HT1080 (cell line): ENCODE data around the gene KLRC2. TPM values are rescaled to one million over a fixed set of nuclear protein-coding genes. Genes with fewer than 3 reads are reported as not detected.
"Not testable (repeated sequence)": the region's sequence is repeated elsewhere in the genome, so short reads cannot be mapped to it uniquely, and the experiment has no call there.

ENCODE experiments used
- DNase-seq: peaks from one replicate; pipeline ENCODE4 v3.0.0-alpha.2; 2015; ENCODE audit warnings: low read depth
- polyA plus RNA-seq, 2 experiments: library from polyadenylated mRNA; depleted of rRNA; stranded (reverse); fragments of >200 nt; gene quantifications; 2 replicates each; pipeline ENCODE4 v1.2.3, GENCODE V29; 2015
- total RNA-seq: library from RNA; depleted of rRNA; stranded (reverse); fragments of >200 nt; shearing (Covaris generic); gene quantifications from 2 replicates; pipeline ENCODE4 v1.2.3, GENCODE V29; 2014; rRNA removed

The KLRC2 gene
- not detected in 2 replicates for total RNA-seq
- 0.47 and 0.57 TPM in 2 replicates for polyA plus RNA-seq (2015; cell fraction: cytosol; rRNA removed)
- polyA plus RNA-seq (2015; cell fraction: nucleus; rRNA removed), result 0.17 and 0.81 TPM in 2 replicates

DNA sequence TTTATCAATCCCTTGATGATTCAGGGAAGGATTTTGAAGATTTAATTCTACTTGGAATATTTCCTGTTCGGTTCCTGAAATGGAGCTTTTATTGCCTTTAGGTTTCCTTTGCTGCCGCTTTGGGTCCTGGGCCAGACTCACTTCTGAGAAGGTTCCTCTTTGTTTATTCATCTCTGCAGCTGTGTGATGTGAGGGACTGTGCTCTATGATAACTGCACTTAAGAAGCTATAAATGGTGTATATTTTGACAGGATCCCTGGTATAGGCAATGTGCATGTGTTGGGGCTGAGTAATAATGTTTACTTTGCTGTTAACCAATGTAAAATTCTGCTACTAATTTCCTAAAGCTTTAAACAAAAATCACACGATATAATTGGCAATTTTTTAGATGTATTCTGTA lies at the start of gene KLRC2:
TSS of gene KLRC2 (minus strand) at position 195 of the 400 bp plus-strand sequence. CDS start at position 171, 24 bp downstream.
- peak; percentile 82 for DNase-seq

DNA sequence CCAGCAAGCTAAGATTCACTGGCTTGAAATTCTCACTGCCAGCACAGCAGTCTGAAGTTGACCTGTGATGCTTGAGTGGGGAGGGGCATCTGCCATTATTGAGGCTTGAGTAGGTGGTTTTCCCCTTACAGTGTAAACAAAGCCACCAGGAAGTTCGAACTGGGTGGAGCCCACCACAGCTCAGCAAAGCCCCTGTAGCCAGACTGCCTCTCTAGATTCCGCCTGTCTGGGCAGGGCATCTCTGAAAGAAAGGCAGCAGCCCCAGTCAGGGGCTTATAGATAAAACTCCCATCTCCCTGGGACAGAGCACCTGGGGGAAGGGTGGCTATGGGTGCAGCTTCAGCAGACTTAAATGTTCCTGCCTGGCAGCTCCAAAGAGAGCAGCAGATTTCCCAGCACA lies 46.1 kb upstream of the KLRC2 start:
- not testable (repeated sequence) for DNase-seq

DNA sequence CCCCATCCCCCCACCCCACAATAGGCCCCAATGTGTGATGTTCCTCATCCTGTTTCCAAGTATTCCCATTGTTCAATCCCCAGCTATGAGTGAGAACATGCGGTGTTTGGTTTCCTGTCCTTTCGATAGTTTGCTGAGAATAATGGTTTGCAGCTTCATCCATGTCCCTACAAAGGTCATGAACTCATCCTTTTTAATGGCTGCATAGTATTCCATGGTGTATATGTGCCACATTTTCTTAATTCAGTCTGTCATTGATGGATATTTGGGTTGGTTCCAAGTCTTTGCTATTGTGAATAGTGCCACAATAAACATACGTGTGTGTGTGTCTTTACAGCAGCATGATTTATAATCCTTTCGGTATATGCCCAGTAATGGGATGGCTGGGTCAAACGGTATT lies 37.0 kb upstream of the KLRC2 start:
- not testable (repeated sequence) for DNase-seq

DNA sequence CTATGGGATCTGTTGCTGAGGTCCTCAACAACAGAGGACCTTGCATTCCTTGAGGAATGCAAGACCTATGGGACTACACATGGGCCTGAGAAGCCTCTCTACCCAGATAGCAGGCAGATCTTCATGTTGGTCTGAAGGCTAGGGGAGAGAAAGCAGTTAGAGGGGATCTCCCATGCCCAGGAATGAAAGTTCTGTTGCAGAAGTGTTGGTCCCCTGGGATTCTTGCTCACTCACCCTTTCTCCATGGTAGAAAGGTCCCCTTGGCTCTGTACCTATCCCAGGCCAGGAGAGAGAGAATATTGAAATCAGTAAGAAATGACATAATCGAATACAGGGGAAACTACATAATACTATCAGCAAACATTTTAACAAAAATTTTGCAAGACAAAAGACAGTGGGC lies 33.9 kb upstream of the KLRC2 start:
- no peak for DNase-seq

DNA sequence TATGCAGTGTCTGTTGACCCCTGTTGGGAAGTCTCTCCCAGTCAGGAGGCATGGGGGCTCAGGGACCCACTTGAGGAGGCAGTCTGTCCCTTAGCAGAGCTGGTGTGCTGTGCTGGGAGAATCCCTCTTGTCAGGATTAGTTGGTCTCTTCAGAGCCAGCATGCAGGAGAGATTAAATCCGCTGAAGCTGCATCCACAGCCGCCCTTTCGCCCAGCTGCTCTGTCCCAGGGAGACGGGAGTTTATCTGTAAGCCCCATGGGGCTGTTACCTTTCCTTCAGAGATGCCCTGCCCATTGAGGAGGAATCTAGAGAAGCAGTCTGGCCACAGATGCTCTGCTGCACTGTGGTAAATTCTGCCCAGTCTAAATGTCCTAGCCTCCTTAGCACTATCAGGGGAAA lies 30.5 kb upstream of the KLRC2 start:
- DNase-seq, result no peak

DNA sequence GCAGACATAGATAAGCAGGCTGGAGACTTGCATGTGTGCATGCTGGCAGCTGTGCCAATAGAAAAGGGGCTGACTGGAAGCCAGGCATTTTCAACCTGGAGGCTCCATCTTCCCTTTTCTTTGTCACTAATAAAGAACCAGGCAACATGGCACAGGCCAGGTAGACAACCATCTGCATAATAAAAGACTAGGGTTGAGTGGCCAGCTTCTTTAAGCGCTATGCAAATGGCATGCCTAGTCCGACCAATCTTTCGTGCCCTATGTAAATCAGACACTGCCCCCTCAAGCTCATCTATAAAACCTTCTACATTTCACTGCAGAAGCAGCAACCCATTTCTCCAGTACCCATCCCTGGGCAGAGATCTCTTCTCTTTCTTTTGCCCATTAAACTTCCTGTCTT lies 21.9 kb upstream of the KLRC2 start:
- no peak for DNase-seq

DNA sequence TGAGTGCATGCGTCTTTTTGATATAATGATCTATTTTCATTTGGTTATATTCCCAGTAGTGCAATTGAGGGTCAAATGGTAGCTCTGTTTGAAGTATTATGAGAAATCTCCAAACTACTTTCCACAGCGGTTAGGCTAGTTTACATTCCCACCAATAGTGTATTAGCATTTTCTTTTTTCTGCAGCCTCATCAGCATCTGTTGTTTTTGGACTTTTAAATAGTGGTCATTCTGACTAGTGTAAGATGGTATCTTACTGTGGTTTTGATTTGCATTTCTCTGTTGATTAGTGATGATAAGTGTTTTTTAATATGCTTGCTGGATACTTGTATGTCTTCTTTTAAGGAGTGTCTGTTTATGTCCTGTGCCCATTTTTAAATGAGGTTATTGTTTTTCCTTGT lies 21.0 kb upstream of the KLRC2 start:
- no peak for DNase-seq

DNA sequence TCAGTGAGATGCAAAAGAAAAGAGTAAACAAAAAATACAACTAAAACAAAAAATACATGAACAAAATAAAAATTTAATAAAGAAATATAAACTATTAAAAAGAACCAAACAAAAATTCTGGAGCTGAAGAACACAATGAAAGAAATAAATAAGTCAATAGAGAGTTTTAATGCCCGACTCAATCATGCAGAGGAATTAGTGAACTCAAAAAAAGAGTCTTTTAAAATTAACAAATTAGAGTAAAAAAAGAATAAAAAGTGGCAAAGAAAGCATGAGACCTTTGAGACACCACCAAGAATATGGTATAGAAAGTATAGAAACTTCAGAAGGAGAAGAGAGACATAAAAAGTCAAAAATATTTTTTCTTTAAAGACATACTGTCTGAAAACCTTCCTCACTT lies 20.0 kb upstream of the KLRC2 start:
- DNase-seq, result no peak

DNA sequence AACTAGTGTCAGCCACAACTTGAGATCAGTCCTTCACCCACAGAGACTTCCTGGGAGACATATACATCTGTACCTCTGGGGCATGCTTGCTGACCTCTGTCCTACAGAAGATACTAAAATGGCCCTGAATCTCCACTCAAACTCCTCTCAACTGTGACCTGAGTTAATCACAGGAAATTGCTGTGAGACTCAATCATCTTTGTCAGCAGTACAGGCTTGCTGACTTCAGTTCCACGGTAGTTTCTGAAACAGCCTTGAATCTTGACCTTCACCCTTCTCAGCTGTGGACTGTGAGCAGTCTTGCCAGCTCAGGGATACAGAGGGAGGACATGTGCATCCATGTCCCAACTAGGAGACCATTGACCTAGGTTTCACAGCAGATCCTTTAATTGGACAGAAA lies 18.7 kb upstream of the KLRC2 start:
- peak; percentile 6 for DNase-seq

DNA sequence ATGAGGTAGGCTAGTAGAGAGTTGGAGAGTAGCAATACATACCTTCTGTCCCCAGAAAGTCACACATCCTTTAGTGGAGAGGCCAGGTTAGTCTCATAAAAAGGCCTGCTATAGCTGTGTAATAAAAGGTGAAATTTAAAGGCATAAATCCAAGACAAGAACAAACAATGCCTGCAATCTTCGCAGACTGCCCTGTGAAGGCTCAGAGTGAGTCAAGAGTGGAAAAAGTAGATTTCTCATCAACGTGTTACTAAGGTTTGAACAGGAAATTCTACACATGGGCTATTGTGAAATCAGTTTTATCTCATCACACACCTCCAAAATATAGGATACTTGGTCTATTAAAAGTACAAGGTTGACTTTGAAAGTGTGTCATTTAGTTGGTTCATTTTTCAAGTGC lies 17.3 kb upstream of the KLRC2 start, which contains the start of gene KLRC1:
TSS of gene KLRC1 (minus strand) at position 222 of the 400 bp plus-strand sequence. CDS start 2,221 bp downstream, outside the sequence.
- DNase-seq, result peak; percentile 45

DNA sequence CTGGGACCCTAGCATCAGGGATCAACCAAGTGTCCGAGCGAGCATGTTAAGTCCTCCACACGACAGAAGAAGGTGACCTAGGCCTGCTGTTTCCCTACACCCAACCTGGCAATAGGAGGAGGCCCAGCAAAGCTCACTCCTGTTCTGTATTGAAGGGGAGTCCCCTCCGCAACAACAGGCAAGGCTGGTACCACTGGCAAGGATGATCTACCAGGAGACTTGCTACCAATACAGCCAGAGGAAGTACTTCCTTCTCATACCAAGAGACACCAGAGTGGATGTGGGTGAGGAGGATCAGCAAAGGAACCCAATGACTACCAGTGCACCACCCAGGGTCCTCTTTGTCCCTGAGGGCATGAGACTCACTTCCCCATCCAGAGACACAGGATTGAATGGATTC lies 12.4 kb upstream of the KLRC2 start:
- DNase-seq, result no peak

DNA sequence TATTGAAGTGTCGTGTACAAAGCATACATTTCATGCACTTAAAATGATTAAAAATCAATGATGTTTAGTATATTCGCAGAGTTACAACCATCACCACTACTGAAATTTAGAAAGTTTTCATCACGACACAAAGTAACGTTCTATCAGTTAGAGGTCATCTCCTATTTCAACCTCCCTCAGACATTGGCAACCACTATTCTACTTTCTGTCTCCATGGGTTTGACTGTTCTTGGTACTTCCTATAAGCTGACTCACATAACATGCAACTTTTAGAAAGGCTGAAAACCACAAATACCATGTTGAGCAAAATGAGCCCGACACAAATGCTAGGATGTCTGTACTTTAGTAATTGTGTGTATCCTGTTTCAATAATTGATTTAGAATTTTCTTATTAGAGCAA lies 10.2 kb upstream of the KLRC2 start:
- peak; percentile 41 for DNase-seq

DNA sequence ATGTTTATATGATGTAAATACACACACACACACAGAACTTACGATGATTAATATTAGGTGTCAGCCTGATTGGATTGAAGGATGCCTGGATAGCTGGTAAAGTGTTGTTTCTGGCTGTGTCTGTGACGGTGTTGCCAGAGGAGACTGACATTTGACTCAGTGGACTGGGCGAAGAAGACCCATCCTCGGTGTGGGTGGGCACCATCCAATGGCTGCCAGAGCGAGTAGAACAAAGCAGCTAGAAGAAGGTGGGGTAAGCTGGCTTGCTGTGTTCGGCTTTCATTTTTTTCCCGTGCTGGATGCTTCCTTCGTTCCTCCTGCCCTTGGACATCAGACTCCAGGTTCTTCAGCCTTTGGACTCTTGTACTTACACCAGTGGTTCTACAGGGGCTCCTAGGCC lies 5.3 kb upstream of the KLRC2 start:
- DNase-seq, result not testable (repeated sequence)

DNA sequence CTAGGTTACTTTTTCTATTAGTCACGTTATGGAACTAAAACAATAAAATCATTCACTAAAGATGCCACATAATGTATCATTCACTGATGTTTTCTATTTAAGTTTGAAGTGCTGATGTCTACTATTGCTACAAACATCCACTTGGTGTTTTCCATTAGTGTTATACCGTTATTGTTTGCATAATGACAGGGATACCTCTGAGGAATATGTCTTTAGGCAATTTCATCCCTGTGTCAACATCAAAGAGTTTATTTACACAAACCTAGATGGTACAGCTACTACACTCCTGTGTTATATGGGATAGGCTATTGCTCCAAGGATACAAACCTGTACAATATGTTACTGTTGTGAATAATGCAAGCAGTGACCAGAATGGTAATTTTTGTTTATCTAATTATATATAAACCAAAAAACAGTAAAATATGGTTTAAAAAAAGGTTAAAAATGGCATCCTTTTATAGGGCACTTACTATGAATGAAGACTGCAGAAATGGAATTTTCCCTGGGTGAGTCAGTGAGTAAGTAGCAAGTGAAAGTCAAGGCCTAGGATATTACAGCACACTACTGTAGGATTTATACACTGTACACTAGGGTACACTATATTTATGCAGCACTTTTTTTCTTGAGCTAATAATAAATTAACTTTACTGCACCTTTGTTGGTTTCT lies 3.9 kb upstream of the KLRC2 start:
- DNase-seq, result peak; percentile 36

DNA sequence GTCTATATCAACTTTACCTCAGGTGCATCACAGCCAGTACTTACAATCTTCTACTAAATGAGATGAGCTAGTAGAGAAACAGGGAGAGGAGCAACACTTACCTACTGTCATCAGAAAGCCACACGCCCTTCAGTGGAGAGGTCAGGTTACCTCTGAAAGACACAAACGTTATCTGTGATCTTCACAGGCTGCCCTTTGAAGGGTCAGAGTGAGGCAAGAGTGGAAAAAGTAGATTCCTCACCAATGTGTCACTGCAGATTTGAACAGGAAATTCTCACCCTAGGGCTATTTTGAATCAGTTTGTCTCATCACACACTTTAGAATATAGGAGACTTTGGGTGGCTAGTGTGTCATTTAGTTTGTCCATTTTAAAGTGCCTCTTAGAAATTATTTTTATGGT lies 1.8 kb upstream of the KLRC2 start:
- not testable (repeated sequence) for DNase-seq

DNA sequence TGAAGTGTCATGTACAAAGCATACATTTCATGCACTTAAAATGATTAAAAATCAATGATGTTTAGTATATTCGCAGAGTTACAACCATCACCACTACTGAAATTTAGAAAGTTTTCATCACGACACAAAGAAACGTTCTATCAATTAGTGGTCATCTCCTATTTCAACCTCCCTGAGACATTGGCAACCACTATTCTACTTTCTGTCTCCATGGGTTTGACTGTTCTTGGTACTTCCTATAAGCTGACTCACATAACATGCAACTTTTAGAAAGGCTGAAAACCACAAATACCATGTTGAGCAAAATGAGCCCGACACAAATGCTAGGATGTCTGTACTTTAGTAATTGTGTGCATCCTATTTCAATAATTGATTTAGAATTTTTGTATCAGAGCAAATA lies 5.2 kb downstream of the KLRC2 start:
- peak; percentile 50 for DNase-seq

DNA sequence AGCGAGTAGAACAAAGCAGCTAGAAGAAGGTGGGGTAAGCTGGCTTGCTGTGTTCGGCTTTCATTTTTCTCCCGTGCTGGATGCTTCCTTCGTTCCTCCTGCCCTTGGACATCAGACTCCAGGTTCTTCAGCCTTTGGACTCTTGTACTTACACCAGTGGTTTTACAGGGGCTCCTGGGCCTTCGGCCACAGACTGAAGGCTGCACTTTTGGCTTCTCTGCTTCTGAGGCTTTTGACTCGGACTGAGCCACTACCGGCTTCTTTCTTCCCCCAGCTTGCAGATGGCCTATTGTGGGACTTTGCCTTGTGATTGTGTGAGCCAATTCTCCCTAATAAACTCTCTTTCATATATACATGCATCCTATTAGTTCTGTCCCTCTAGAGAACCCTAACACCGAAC lies 9.9 kb downstream of the KLRC2 start:
- DNase-seq, result not testable (repeated sequence)

DNA sequence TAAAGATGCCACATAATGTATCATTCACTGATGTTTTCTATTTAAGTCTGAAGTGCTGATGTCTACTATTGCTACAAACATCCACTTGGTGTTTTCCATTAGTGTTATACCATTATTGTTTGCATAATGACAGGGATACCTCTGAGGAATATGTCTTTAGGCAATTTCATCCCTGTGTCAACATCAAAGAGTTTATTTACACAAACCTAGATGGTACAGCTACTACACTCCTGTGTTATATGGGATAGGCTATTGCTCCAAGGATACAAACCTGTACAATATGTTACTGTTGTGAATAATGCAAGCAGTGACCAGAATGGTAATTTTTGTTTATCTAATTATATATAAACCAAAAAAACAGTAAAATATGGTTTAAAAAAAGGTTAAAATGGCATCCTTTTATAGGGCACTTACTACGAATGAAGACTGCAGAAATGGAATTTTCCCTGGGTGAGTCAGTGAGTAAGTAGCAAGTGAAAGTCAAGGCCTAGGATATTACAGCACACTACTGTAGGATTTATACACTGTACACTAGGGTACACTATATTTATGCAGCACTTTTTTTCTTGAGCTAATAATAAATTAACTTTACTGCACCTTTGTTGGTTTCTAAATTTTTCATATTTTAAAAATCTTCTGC lies 11.4 kb downstream of the KLRC2 start:
- peak; percentile 11 for DNase-seq

DNA sequence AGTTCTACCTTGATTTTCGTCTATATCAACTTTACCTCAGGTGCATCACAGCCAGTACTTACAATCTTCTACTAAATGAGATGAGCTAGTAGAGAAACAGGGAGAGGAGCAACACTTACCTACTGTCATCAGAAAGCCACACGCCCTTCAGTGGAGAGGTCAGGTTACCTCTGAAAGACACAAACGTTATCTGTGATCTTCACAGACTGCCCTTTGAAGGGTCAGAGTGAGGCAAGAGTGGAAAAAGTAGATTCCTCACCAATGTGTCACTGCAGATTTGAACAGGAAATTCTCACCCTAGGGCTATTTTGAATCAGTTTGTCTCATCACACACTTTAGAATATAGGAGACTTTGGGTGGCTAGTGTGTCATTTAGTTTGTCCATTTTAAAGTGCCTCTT lies 13.7 kb downstream of the KLRC2 start:
- not testable (repeated sequence) for DNase-seq

DNA sequence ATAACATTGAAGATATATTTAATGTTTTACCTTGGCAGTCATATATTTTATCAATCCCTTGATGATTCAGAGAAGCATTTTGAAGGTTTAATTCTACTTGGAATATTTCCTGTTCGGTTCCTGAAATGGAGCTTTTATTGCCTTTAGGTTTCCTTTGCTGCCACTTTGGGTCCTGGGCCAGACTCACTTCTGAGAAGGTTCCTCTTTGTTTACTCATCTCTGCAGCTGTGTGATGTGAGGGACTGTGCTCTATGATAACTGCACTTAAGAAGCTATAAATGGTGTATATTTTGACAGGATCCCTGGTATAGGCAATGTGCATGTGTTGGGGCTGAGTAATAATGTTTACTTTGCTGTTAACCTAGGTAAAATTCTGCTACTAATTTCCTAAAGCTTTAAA lies 15.5 kb downstream of the KLRC2 start, which contains the start of gene KLRC3:
TSS of gene KLRC3 (minus strand) at position 262 of the 400 bp plus-strand sequence. CDS start at position 217, 45 bp downstream.
- DNase-seq, result peak; percentile 75

DNA sequence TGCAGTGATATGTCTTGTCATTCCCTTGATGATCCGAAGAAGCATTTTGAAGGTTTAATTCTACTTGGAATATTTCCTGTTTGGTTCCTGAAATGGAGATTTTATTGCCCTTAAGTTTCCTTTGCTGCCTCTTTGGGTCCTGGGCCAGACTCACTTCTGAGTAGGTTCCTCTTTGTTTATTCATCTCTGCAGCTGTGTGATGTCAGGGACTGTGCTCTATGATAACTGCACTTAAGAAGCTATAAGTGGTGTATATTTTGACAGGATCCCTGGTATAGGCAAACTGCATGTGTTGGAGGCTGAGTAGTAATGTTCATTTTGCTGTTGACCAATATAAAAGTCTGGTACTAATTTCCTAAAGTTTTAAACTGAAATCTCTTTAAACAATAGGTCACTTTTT lies 26.4 kb downstream of the KLRC2 start, which contains the start of gene KLRC4:
TSS of gene KLRC4 (minus strand) at position 366 of the 400 bp plus-strand sequence. CDS start at position 184, 182 bp downstream.
- peak; percentile 6 for DNase-seq

DNA sequence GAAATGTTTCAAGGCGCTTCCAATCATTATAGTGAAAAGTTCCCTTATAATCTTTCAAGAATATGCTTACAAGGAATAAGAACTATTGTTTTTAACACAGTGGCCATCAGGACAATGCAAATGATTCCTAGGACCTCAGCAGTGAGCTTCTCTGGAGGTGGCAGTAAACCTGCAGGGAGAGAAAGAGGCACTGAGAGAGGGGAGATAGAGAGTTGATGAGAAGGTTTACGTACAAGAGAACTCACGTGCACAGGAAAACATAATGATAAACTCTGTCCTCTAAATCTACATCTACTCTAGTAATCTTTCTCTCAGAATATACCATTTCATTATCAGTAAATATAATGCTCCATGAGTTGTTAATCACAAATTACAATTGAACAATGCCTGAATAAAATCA lies 27.0 kb downstream of the KLRC2 start:
- DNase-seq, result no peak
